Astrocyte of the spinal cord (primary cell): ENCODE results near the gene ZNF365.

Experiments used
- DNase-seq: peaks from one replicate; pipeline ENCODE4 v3.0.0; 2011; ENCODE audit warnings: low read depth, low spot score
- H3K4me3 ChIP-seq: 2 replicates; pipeline ENCODE4 v1.5.1; 2011; ENCODE audit warnings: low read depth, mild to moderate bottlenecking, low read length, moderate library complexity
- CTCF ChIP-seq: IDR thresholded peaks from 2 replicates; pipeline ENCODE4 v1.5.1; 2012; ENCODE audit warnings: low read depth, mild to moderate bottlenecking, low read length, inconsistent platforms
- in situ Hi-C: cut with HindIII; loops from 2 replicates; pipeline ENCODE4 v1.10.0; 2017; ENCODE audit warnings: low sequenced_read_pairs

Gene ZNF365, protein sequence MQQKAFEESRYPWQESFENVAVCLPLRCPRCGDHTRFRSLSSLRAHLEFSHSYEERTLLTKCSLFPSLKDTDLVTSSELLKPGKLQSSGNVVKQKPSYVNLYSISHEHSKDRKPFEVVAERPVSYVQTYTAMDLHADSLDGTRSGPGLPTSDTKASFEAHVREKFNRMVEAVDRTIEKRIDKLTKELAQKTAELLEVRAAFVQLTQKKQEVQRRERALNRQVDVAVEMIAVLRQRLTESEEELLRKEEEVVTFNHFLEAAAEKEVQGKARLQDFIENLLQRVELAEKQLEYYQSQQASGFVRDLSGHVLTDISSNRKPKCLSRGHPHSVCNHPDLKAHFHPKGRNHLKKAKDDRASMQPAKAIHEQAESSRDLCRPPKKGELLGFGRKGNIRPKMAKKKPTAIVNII

DNA sequence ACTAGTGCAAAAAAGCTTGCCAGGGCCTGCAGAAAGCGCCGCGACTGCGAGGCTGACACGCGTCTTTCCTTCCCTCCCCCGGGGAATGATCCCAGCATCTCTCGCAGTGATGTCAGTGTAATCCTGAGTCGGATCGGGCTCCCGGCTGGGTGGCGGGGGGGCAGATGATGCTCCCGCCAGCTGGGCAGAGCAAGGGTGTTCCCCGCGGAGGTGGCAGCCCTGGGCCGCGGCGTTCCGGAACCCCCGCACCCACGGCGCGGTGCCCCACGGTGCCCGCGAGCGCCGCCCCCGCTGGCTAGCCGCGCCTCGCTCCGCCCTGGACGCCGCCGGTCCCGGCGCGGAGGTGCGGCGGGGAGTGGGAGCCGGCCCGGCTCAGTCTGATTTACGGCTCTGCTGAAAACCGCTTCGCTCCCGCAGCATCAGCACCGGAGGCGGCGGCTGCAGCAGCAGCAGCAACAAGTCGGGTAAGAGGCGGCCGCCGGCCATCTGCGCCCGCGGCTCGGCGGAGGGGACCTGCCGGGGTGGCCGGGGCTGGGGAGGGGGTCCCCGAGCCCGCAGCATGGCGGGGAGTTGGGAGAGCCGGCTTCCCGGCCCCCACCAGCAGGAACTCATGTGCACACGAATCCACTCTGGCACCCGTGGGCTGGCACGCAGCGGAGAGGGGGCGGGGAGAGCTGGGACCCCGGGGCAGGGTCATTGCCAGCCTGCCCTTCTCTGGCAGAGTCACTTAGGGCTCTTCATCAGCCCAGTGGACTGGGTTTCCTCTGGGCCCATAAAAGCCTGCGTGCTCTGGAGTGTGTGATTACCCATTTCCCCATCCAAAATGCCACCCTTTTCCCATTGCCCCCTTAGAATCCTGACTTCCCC is at the start of gene ZNF365:
Gene ZNF365, plus strand, starts transcription at position 375 of the 867 bp plus-strand sequence. CDS start 1,825 bp downstream, outside the sequence.
- peak; percentile 27 for DNase-seq
- peak within 1 kb of the TSS; percentile 54 for H3K4me3 ChIP-seq
- in situ Hi-C loops = no loop called here
- no peak for TF ChIP-seq CTCF

DNA sequence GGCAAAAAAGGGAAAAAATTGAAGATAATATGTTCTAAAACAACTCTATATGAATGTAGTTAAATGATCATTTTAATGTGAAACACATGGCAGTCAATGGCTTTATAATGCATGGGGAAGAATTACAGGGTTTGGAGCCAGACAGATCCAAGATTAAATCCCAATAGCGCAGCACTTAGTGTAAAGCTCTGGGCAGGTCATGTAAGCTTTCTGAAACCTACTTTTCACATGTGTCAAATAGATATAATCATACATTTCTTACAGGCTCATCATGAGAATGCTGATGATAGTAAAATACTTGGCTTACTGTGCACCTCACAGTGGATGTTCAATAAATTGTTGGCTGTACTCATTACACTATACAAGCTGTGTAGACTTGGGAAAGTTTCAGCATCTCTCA is 48.0 kb upstream of the ZNF365 start:
- TF ChIP-seq CTCF = no peak
- H3K4me3 ChIP-seq = no peak overlapping the region
- in situ Hi-C loops = no loop called here
- no peak for DNase-seq

GRCh38 chr10:62327885-62328284 is 46.3 kb upstream of the ZNF365 start:
- DNase-seq = no peak
- in situ Hi-C loops = no loop called here
- TF ChIP-seq CTCF = no peak

GRCh38 chr10:62330213-62330612 is 44.0 kb upstream of the ZNF365 start:
- H3K4me3 ChIP-seq = no peak overlapping the region
- no peak for DNase-seq
- no peak for TF ChIP-seq CTCF
- in situ Hi-C loops = no loop called here

More at GRCh38 chr10:62327885-62328284, 46.3 kb upstream of the ZNF365 start:
- H3K4me3 ChIP-seq = no peak overlapping the region

DNA sequence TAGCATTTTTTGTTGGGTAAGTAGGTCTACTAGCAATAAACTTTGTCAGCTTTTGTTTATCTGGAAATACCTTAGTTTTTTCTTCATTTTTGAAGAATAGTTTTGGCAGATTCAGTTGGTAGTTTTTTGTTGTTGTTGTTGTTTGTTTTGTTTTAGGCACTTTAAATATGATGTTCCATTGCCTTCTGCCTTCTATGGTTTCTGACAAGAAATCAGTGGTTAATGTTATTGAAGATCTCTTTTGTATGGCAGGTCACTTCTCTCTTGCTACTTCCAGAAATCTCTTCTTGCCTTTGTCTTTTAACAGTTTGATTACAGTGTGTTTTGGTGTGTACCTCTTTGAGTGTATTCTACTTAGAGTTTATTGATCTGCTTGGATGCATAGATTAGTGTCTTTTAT is 41.8 kb upstream of the ZNF365 start:
- no peak for TF ChIP-seq CTCF
- in situ Hi-C loops = no loop called here
- H3K4me3 ChIP-seq = no peak overlapping the region
- no peak for DNase-seq

DNA sequence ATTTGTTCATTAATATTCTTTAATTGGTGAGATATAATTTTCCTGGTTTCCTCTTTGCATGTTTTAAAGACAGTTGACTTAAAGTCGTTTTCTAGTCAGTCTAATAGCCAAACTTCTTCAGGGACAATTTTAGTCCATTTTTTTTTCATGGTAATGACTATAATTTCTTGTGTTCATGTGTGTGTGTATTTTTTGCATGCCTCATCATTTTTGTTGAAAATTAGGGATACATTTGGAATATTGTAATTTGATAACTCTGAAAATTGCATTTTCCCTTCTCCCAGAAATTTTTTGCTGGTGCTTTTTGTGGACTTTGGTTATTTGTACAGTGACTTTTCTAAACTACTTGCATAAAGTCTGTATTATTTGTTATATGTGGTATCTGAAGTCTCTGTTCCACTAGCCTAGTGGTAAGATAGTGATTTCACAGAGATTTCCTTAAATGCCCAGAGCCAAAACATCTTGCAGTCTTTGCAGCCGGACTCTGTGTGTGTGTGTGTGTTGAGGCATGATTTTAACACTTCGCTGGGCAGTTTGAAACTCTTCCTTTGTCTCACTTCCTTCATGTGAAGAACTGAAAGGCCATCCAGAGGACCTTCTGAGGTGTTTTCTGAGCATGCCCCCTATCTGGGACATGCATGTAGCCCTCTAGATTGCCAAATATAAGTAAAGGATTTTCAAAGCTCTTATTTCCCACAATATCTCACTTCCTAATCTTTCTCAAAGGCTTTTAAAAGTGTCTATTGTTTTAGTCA is 40.9 kb upstream of the ZNF365 start:
- no peak overlapping the region for H3K4me3 ChIP-seq
- DNase-seq = no peak
- no peak for TF ChIP-seq CTCF
- in situ Hi-C loops = no loop called here
